NCI-H2029 (cell line): ENCODE results near the gene PPP4R3A.
"Not testable (repeated sequence)": the region's sequence is repeated elsewhere in the genome, so short reads cannot be mapped to it uniquely, and the experiment has no call there.

Source experiments
- DNase-seq: peaks from one replicate; lab custom pipeline; 2025; lab: John Stamatoyannopoulos, UW

Gene PPP4R3A

GRCh38 chr14:91510171-91511042 lies at the start of gene PPP4R3A:
Gene PPP4R3A (minus strand): TSS chr14:91510310. CDS start chr14:91509647, 663 bp downstream.
- DNase-seq = peak; percentile 82

- DNase-seq = no peak
Measured at GRCh38 chr14:91555531-91555930, 45.4 kb upstream of the PPP4R3A start.

- DNase-seq = no peak
Measured at GRCh38 chr14:91554535-91555332, 44.6 kb upstream of the PPP4R3A start.

GRCh38 chr14:91548108-91548507 lies 38.0 kb upstream of the PPP4R3A start:
- no peak for DNase-seq

GRCh38 chr14:91545946-91546716 lies 36.0 kb upstream of the PPP4R3A start:
- no peak for DNase-seq

- no peak for DNase-seq
Measured at GRCh38 chr14:91545204-91545603, 35.1 kb upstream of the PPP4R3A start.

- no peak for DNase-seq
Measured at GRCh38 chr14:91536327-91536726, 26.2 kb upstream of the PPP4R3A start.

GRCh38 chr14:91534059-91534458 lies 23.9 kb upstream of the PPP4R3A start:
- not testable (repeated sequence) for DNase-seq

GRCh38 chr14:91533623-91534022 lies 23.5 kb upstream of the PPP4R3A start:
- no peak for DNase-seq

- no peak for DNase-seq
Measured at GRCh38 chr14:91523972-91524371, 13.9 kb upstream of the PPP4R3A start.

- no peak for DNase-seq
Measured at GRCh38 chr14:91521061-91521640, 11.0 kb upstream of the PPP4R3A start.

GRCh38 chr14:91520138-91520537 lies 10.0 kb upstream of the PPP4R3A start:
- no peak for DNase-seq

GRCh38 chr14:91519239-91520036 lies 9.3 kb upstream of the PPP4R3A start:
- no peak for DNase-seq

- DNase-seq = no peak
Measured at GRCh38 chr14:91516663-91517388, 6.7 kb upstream of the PPP4R3A start.

- no peak for DNase-seq
Measured at GRCh38 chr14:91515979-91516378, 5.9 kb upstream of the PPP4R3A start.

- no peak for DNase-seq
Measured at GRCh38 chr14:91511043-91511383, 903 bp upstream of the PPP4R3A start.

- DNase-seq = no peak
Measured at GRCh38 chr14:91509878-91510170, 286 bp downstream of the PPP4R3A start.

GRCh38 chr14:91509083-91509877 lies 830 bp downstream of the PPP4R3A start:
- no peak for DNase-seq

- no peak for DNase-seq
Measured at GRCh38 chr14:91508105-91508504, 2.0 kb downstream of the PPP4R3A start.

GRCh38 chr14:91506226-91506625 lies 3.9 kb downstream of the PPP4R3A start:
- no peak for DNase-seq
